Liver (tissue), 3 donors: ENCODE measurements around the gene PFDN4.

Source experiments
- CTCF ChIP-seq: fragments of 150-350 bp; IDR thresholded peaks from 2 replicates; pipeline ENCODE4 v1.5.1; 2017; ENCODE audit warnings: improper control_type of control experiment, low read depth, low read length; ENCODE audit not compliant: missing input control
- FOXA1 ChIP-seq: IDR thresholded peaks from 2 replicates; pipeline ENCODE4 v1.6.1; 2016; ENCODE audit warnings: antibody characterized with exemption
- RAD21 ChIP-seq, 2 donors: IDR thresholded peaks; 2 replicates each; pipeline ENCODE4 v1.6.1; 2016; ENCODE audit warnings: antibody characterized with exemption in 2 of 2, mild to moderate bottlenecking in 2 of 2
- YY1 ChIP-seq: IDR thresholded peaks from 2 replicates; pipeline ENCODE4 v1.6.1; 2016; ENCODE audit warnings: antibody characterized with exemption, mild to moderate bottlenecking
- donor health status: healthy.
- donor health status: healthy.

GRCh38 chr20:54190217-54190616 is 17.7 kb upstream of the PFDN4 start:
- TF ChIP-seq FOXA1 (no peak), CTCF (no peak), YY1 (no peak), RAD21 (IDR thresholded peaks at IDR 0.05) (no peak)
